GM18520 (cell line): Measurements from ENCODE around the gene PBX1.
"Not testable (repeated sequence)": the region's sequence is repeated elsewhere in the genome, so short reads cannot be mapped to it uniquely, and the experiment has no call there.

Experiments used
- ATAC-seq: cut with Tn5 transposase; IDR thresholded peaks from one replicate; pipeline ENCODE4 v1.9.1; 2021; ENCODE audit not compliant: unreplicated experiment

PBX1 gene

GRCh38 chr1:164589961-164590507, 31.1 kb downstream of the PBX1 start:
- no peak for ATAC-seq

DNA sequence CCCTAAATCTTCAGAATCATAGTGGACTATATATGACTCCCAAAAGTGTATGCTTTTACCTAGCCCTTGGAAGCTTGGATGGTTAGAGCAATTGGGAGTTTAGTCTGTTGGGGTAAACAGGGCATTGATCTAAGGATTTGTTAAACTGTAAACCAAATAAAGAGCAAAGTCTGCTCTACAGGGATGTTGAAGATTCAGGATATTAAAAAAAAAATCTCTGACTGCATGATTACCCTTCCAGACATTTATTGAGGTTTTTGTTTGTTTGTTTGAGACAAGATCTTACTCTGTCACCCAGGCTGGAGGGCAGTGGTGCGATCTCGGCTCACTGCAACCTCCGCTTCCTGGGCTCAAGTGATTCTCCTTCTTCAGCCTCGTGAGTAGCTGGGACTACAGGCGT, 31.6 kb downstream of the PBX1 start:
- no peak for ATAC-seq

GRCh38 chr1:164591858-164592257, 32.9 kb downstream of the PBX1 start:
- no peak for ATAC-seq

- no peak for ATAC-seq
Measured at GRCh38 chr1:164592634-164593033, 33.6 kb downstream of the PBX1 start.

DNA sequence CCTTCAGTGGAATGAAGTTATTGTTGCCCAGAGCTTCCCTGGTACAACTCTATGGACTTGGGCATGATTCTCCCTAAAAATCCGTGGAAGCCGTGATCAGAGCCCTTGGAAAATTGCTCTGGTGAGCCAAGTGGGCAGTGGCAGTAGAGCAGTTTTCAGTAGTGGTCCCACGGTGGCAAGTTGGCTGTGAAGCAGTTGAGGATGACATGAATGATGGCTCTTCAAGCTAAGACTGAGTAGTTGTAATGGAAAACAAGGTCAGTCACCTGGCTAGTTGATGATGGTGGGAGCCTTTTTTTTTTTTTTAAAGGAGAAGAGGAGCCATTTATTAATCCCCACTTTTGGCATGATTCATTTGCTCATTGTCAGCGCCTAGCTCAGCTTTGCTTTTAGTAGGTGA, 36.2 kb downstream of the PBX1 start:
- ATAC-seq: no peak

DNA sequence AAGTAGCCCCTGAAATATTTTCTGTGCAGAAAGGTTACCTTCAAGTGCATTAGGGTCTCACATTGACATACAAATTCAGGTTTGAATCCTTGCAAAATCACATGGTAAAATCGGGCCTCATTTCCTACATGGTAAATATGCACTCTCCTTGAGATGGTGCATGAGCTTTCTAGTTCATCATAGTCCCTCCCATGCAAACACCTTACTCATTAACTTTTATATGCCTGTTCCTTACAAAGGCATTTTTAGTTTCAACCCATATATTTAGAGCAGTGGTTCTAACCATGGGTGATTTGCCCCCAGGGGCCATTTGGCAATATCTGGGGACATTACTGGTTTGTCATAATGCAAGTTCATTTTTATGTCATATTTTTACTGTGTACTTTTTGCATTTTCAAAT, 37.2 kb downstream of the PBX1 start:
- ATAC-seq: no peak

DNA sequence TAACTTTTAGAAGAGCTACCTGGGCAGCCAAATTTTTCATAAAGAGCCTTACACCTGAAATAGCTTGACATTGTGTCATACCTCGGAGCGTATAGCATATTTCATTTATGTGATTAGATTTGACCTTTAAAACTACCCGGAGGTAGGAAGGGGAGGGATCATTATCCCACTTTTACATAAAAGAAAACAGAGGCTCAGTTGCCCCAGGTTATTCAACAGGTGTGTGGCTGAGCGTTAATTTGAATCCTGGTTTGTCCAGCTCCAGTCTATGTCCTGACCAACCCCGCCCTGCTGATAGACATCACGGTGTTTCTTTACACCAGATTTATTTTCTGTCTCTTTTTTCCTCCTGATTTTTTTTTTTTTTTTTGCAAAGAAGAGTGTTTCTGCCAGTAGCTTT, 39.7 kb downstream of the PBX1 start:
- no peak for ATAC-seq

- ATAC-seq: no peak
Measured at GRCh38 chr1:164599272-164599671, 40.3 kb downstream of the PBX1 start.

GRCh38 chr1:164601399-164602100, 42.6 kb downstream of the PBX1 start:
- ATAC-seq: no peak

GRCh38 chr1:164602101-164602422, 43.1 kb downstream of the PBX1 start:
- ATAC-seq: no peak

DNA sequence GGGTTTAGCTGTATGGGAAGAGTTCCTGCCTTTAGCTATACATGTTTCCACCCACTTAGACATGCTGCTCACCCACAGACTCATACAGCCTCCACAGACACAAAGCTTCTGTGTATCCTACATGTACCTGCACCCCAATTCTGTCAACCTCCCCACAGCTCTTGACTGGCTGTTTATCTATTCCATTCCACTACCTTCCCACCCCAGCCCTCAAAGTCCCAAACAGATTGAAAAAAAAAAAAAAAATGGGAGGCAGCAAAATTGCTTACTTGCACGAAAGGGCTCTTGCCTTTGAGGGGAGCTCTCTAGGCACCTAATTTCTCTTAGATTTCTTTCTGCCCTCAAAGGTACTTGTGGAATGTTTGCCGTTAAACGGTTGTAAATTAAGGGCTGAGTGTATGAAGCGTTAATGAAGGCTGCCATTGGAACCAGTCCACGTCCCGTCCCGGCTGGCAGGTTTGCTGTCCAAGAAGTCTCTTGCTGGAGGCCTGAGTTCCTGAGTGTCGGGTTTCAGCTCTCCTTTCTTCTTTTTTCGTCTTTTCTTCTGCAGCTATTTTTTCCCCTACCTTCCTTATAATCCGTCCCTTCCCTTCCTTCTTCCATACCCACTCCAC, 43.6 kb downstream of the PBX1 start:
- ATAC-seq: no peak

- not testable (repeated sequence) for ATAC-seq
Measured at GRCh38 chr1:164603805-164604204, 44.8 kb downstream of the PBX1 start.

DNA sequence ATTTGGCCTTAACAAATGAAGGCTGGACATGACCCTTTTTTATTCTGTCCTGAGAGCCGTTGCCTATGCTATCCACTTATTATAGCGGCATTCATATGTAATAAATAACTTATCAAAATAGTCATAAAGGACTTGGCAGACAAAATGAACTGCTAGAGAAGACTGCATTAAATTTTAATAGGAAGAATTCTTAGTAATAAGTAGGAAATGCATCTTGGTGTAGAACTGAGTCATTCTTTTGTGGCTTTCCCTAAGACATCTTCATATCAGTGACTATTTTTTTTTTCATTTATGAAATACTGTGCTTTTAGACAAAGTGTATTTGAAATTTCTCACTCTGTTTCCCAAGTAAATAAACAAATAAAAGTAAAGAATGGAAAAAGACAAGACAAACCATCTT, 45.6 kb downstream of the PBX1 start:
- ATAC-seq: no peak

- ATAC-seq: no peak
Measured at GRCh38 chr1:164605254-164606091, 46.5 kb downstream of the PBX1 start.

DNA sequence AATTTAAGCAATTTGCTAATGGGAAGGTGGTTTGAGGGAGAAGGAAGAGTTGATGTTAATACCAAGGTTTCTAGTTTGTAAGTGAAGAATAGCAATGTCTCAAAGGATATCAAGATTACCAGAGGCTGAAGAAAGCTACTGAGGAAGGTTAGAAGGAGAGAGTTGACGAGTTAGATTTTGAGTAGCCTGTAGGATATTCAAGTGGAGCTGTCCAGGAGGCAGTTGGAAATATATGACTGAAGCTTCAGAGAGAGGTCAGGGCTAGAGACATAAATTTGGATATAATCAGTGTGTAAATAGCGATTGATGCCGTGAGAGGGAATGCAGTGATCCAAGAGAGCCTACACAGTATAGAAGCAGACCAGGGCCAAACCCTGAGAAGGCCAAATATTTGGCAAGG, 48.4 kb downstream of the PBX1 start:
- no peak for ATAC-seq

GRCh38 chr1:164608651-164609057, 49.7 kb downstream of the PBX1 start:
- no peak for ATAC-seq

GRCh38 chr1:164609089-164609488, 50.1 kb downstream of the PBX1 start:
- ATAC-seq: no peak

DNA sequence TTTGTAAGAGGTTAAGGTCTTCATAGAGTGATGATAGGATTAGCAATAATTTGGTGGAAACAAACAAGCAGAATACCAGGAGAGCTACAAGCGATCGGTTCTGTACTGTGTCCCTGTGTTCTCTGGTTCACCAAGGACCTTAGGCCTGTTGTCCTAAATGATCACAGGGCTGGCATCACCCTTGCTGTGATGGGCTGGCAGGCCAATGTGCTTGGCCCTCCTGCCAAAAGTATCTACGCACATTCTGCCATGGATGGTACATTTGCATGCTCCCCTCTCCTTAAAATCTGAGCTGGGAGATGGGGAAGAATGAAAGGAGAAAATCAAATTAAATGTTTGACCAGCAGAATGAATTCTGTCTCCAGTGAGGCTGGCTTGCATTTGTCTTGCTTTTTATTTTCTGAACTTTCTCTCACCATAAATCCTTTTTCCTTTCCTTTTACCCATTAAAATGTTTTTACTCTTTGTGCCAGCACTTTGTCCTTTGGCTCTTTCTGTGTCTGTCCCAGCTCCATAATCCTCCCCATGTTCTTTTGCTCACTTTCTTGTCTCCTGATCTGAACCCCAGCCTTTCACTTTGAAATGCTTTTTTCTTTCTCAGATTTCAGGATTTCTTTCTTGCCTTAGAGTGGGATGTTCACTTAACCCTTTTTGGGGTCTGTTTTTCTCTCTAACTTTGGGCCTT, 51.7 kb downstream of the PBX1 start:
- ATAC-seq: no peak

DNA sequence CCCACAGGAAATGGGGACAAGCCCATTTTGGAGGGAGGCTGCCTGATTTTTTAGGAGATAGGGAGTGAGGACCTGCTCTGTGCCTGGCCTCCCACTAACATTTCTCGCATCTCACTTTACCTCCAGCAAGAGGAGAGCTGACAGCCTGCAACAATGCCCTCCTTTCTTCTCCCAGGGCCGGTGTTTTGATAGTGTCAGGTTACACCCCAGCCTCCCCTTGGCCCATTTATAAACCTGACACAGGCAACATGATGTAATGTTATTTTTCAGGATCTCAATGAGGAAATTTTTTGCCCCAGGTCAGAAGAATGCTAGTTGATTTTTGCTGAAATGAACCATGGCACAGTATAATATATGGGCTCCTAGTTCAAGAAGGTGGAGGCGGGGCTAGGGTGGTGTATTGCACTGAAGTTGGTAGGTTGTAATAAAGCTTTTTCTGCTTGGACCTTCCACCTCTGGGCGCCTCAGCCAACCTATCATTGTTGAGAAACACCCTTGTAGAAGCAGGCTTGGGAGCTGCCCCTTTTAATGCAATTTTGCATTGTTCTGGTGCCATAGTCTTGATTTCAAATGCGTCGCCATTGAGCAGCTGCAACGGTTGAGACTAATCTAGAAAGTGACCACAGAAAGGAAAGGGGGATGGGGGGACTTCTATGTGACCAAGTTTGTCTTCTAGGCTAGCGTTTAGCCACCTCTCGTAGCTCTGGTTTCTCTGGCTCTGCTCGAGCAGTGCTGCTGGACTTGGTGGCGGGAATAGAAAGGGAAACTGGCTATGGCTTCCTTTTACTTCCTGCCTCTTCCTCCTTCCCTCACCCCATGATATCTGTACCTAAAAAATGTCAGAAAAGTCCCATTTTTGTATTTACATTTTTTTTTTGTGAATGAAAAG, 53.0 kb downstream of the PBX1 start:
- no peak for ATAC-seq

DNA sequence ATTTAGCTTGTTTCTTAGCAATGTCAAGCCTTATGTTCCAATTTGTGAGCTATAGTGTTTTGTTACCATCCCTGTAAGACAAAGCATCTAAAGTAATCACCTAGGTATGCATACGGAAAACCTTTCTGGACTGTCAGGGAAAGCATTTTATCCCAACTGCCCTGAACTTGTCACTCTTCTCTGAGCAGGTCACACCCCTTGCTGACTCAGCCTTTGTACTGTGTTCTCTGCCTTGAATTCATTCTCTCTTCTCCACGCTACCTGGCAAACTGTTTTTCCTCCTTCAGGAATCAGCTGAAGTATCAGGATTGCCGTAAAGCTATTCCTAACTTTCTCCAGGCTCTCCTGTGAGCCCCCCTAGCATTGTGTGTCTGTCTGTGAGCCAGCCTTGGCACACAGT, 54.2 kb downstream of the PBX1 start:
- ATAC-seq: no peak
